Natural killer cell (primary cell): ENCODE results near the gene PIK3R2. TPM values are rescaled to one million over a fixed set of nuclear protein-coding genes. Genes with fewer than 3 reads are reported as not detected.

Source experiments
- ATAC-seq, 3 donors: fragments of 150-1000 bp in 2 of 3; fragments of 200-7000 bp in 1 of 3; cut with Tn5 transposase; 1 replicate in 1 of 3; 2 replicates in 2 of 3; pipeline ENCODE4 v1.10.0; 2021; ENCODE audit warnings: mild to moderate bottlenecking in 2 of 3, moderate library complexity in 2 of 3
- DNase-seq, 2 donors: peaks; one replicate each; pipeline versions ENCODE4 v3.0.0 to v3.0.0-alpha.2; 2013 to 2021; ENCODE audit warnings: mixed read lengths in 1 of 2
- H3K27ac ChIP-seq: one replicate; pipeline ENCODE4 v1.5.1; 2013; ENCODE audit warnings: mild to moderate bottlenecking, low read length
- H3K27me3 ChIP-seq: one replicate; pipeline ENCODE4 v1.6.1; 2013; ENCODE audit warnings: low read length; ENCODE audit not compliant: control insufficient read depth, insufficient read depth
- H3K36me3 ChIP-seq: one replicate; pipeline ENCODE4 v1.6.1; 2013; ENCODE audit warnings: low read length; ENCODE audit not compliant: control insufficient read depth, insufficient read depth
- H3K4me1 ChIP-seq: one replicate; pipeline ENCODE4 v1.6.1; 2013; ENCODE audit warnings: low read length; ENCODE audit not compliant: control insufficient read depth, insufficient read depth
- H3K4me3 ChIP-seq: one replicate; pipeline ENCODE4 v1.5.1; 2013; ENCODE audit warnings: low read length
- H3K9me3 ChIP-seq: one replicate; pipeline ENCODE4 v1.6.1; 2013; ENCODE audit warnings: low read length; ENCODE audit not compliant: control insufficient read depth, insufficient read depth
- H3K27ac Mint-ChIP-seq, 2 donors: one replicate each; pipeline ENCODE4 v1.8.0; 2022; ENCODE audit warnings: mild to moderate bottlenecking in 2 of 2, mixed read lengths in 2 of 2, moderate library complexity in 1 of 2
- H3K27me3 Mint-ChIP-seq, 2 donors: one replicate each; pipeline ENCODE4 v1.8.0; 2022; ENCODE audit warnings: low read depth in 2 of 2, mixed read lengths in 2 of 2
- H3K36me3 Mint-ChIP-seq: one replicate; pipeline ENCODE4 v1.8.0; 2022; ENCODE audit warnings: mixed read lengths
- H3K4me1 Mint-ChIP-seq, 2 donors: one replicate each; pipeline ENCODE4 v1.8.0; 2022; ENCODE audit warnings: mixed read lengths in 2 of 2
- H3K4me3 Mint-ChIP-seq: one replicate; pipeline ENCODE4 v1.8.0; 2022; ENCODE audit warnings: mild to moderate bottlenecking, moderate library complexity, mixed read lengths
- H3K9me3 Mint-ChIP-seq, 2 donors: one replicate each; pipeline ENCODE4 v1.8.0; 2022; ENCODE audit warnings: mixed read lengths in 2 of 2
- WGBS: methylation state at CpG from one replicate; pipeline ENCODE4 v1.1.7; 2013; ENCODE audit warnings: missing lambda C conversion rate; ENCODE audit not compliant: insufficient coverage; 5-methylcytosine and 5-hydroxymethylcytosine counted together
- intact Hi-C: fragments of 100-400 bp; cut with micrococcal nuclease; formaldehyde crosslinking; loops from one replicate; pipeline ENCODE4 v1.14.2; 2022
- total RNA-seq, 4 donors: library from RNA; stranded (reverse); fragments of 120-200 nt in 1 of 4; gene quantifications; one replicate each; pipeline versions ENCODE4 v1.2.3 to v1.2.4, GENCODE V29; 2013 to 2022
- TF ChIP-seq, protein P1 (sequence below): fragments of 200-600 bp; IDR thresholded peaks from one replicate; pipeline ENCODE4 v1.8.0; 2022; ENCODE audit warnings: antibody characterized with exemption

PIK3R2 gene
- total RNA-seq, 3 donors from 2014 or later (not counting 1 experiment from before 2014, with no cell fraction given) = 12.3 to 26.4 (median 16.0) TPM

GRCh38 chr19:18179957-18180356 is 27.0 kb downstream of the PIK3R2 start:
- DNase-seq = no peak
- Histone ChIP-seq H3K9me3 (no peaks in the 10 kb centered on the region), H3K27ac (no peak overlapping the region), H3K36me3 (peaks cover 9% of the 10 kb centered on the region), H3K4me1 (peaks cover 13% of the 10 kb centered on the region), H3K27me3 (no peaks in the 10 kb centered on the region), H3K4me3 (no peak overlapping the region)
- no peak overlapping the region for H3K4me3 Mint-ChIP-seq
- no peaks in the 10 kb centered on the region for H3K36me3 Mint-ChIP-seq
- TF ChIP-seq, protein P1, sequence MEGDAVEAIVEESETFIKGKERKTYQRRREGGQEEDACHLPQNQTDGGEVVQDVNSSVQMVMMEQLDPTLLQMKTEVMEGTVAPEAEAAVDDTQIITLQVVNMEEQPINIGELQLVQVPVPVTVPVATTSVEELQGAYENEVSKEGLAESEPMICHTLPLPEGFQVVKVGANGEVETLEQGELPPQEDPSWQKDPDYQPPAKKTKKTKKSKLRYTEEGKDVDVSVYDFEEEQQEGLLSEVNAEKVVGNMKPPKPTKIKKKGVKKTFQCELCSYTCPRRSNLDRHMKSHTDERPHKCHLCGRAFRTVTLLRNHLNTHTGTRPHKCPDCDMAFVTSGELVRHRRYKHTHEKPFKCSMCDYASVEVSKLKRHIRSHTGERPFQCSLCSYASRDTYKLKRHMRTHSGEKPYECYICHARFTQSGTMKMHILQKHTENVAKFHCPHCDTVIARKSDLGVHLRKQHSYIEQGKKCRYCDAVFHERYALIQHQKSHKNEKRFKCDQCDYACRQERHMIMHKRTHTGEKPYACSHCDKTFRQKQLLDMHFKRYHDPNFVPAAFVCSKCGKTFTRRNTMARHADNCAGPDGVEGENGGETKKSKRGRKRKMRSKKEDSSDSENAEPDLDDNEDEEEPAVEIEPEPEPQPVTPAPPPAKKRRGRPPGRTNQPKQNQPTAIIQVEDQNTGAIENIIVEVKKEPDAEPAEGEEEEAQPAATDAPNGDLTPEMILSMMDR = no peak
- no CpG with 5 or more reads among the region's 5 CpGs for WGBS
- no peak for ATAC-seq
- H3K9me3 Mint-ChIP-seq = no peaks in the 10 kb centered on the region
- no peaks in the 10 kb centered on the region for H3K27me3 Mint-ChIP-seq
- no peaks in the 10 kb centered on the region for H3K4me1 Mint-ChIP-seq
- intact Hi-C loops = no loop called here
- H3K27ac Mint-ChIP-seq = no peak overlapping the region

GRCh38 chr19:18183529-18183928 is 30.6 kb downstream of the PIK3R2 start:
- H3K36me3 Mint-ChIP-seq = no peaks in the 10 kb centered on the region
- H3K4me3 Mint-ChIP-seq = no peak overlapping the region
- no peak overlapping the region for H3K27ac ChIP-seq
- no peaks in the 10 kb centered on the region for H3K9me3 ChIP-seq
- intact Hi-C loops = no loop called here
- DNase-seq (no peak), ATAC-seq (no peak)
- no peaks in the 10 kb centered on the region for H3K36me3 ChIP-seq
- H3K27ac Mint-ChIP-seq = no peak overlapping the region
- no peaks in the 10 kb centered on the region for H3K9me3 Mint-ChIP-seq
- H3K27me3 ChIP-seq = no peaks in the 10 kb centered on the region
- no peaks in the 10 kb centered on the region for H3K4me1 Mint-ChIP-seq
- H3K27me3 Mint-ChIP-seq = peaks cover 0 to 3% of the 10 kb centered on the region in 2 donors
- H3K4me1 ChIP-seq = peaks cover 5% of the 10 kb centered on the region
- H3K4me3 ChIP-seq = no peak overlapping the region
- TF ChIP-seq, protein P1 = no peak

DNA sequence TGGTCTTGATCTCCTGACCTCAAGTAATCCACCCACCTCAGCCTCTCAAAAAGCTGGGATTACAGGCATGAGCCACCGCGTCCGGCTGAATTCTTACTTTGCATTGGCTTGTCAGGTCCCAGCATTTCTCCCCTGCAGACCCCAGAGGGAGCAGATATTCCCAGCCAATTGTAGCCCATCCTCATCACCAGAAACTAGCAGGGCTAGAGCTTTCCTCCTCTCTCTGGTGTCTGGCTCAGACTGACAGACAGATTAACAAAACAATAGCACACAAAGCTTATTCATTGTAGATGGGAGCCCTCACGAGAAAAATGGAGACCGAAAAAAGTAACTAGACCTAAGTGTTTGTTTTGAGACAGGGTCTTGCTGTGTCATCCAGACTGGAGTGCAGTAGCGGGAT is 32.6 kb downstream of the PIK3R2 start:
- Mint-ChIP-seq H3K4me3 (no peak overlapping the region), H3K27me3 (peaks cover 0 to 3% of the 10 kb centered on the region in 2 donors), H3K9me3 (no peaks in the 10 kb centered on the region), H3K27ac (no peak overlapping the region), H3K36me3 (no peaks in the 10 kb centered on the region), H3K4me1 (no peaks in the 10 kb centered on the region)
- H3K27ac ChIP-seq = no peak overlapping the region
- intact Hi-C loops = no loop called here
- H3K27me3 ChIP-seq = no peaks in the 10 kb centered on the region
- peaks cover 5% of the 10 kb centered on the region for H3K4me1 ChIP-seq
- DNase-seq (no peak), ATAC-seq (no peak)
- H3K36me3 ChIP-seq = no peaks in the 10 kb centered on the region
- no peaks in the 10 kb centered on the region for H3K9me3 ChIP-seq
- TF ChIP-seq, protein P1 = no peak
- no peak overlapping the region for H3K4me3 ChIP-seq
- 94% methylated on average over 6 of the region's 6 CpGs for WGBS

DNA sequence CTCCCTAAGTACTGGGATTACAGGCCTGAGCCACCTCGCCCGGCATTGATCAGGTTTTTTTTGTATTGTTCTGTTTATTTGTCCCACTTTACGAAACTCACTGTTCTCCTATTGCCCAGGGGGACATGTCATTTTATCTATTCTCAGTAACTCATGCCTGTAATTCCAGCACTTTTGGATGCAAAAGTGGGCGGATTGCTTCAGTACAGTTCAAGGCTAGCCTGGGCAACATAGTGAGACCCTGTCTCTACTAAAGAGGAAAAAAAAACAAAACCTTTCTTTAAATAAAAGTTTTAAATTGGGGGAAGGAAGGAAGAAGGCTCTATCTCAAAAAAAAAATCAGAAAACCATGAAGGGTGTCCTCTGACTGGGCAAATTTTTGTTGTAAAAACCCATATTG is 37.3 kb downstream of the PIK3R2 start:
- Histone ChIP-seq H3K36me3 (no peaks in the 10 kb centered on the region), H3K4me1 (peaks cover 27% of the 10 kb centered on the region), H3K9me3 (no peaks in the 10 kb centered on the region), H3K4me3 (no peak overlapping the region), H3K27ac (no peak overlapping the region), H3K27me3 (no peaks in the 10 kb centered on the region)
- ATAC-seq = no peak
- H3K9me3 Mint-ChIP-seq = no peaks in the 10 kb centered on the region
- no peaks in the 10 kb centered on the region for H3K36me3 Mint-ChIP-seq
- intact Hi-C loops = loop anchor here (5.0 kb wide), 2 partner anchors 87 to 227 kb away; partner anchors contain the start of gene SSBP4
- DNase-seq = no peak
- peak overlapping the region in 1 of 2 donors; percentile 34 for H3K27ac Mint-ChIP-seq
- peaks cover 26 to 29% of the 10 kb centered on the region in 2 donors for H3K4me1 Mint-ChIP-seq
- WGBS = 97% methylated on average over 3 of the region's 4 CpGs
- peak overlapping the region; percentile 61 for H3K4me3 Mint-ChIP-seq
- TF ChIP-seq, protein P1 = no peak
- H3K27me3 Mint-ChIP-seq = peaks cover 0 to 3% of the 10 kb centered on the region in 2 donors
